Stimulated activated CD8-positive, alpha-beta memory T cell treated with anti-CD3 and anti-CD28 coated beads, Interleukin-7, amount 100 ng/mL, for 48 hours (primary cell): ENCODE data around the gene STPG1.

Experiments
- DNase-seq, 2 donors: peaks; one replicate each; pipeline ENCODE4 v3.0.0-alpha.2; 2020; ENCODE audit warnings: low read depth in 1 of 2; ENCODE audit errors: extremely low read depth in 1 of 2

STPG1 gene

DNA sequence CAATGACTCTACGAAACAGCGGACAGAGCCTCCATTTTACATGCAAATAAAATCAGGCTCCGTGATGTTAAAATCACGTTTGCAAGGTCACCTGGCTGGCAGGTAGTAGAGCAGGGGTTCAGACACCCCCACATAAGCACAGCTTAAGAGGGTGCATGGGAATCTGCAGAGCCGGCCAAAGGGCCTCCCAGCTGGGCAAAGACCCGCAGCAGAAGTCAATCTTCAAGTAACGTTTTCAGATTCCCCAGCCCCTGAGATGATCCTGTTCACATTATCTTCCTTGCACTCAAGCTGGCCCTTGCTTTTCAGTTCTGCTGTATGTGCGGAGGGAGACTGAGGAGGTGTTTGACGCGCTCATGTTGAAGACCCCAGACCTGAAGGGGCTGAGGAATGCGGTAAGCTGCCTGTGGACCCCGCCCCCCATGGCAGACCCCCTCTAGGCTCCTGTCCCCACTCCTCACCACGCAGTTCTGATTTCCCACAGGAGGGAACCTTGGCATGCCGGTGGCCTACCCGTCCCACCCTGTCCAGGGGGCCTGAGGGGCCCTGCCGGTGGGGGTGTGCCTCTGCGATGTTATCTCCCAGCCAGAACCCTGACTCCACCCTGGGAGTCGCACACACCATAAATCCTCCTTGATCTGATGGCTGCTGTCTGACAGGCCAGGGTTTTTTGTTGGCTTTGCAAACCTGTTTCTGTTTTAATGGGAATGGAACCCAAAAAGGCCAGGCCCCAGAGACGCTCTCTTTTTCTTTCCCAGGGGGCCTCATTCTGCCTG lies 66.2 kb downstream of the STPG1 start:
- DNase-seq = no peak

DNA sequence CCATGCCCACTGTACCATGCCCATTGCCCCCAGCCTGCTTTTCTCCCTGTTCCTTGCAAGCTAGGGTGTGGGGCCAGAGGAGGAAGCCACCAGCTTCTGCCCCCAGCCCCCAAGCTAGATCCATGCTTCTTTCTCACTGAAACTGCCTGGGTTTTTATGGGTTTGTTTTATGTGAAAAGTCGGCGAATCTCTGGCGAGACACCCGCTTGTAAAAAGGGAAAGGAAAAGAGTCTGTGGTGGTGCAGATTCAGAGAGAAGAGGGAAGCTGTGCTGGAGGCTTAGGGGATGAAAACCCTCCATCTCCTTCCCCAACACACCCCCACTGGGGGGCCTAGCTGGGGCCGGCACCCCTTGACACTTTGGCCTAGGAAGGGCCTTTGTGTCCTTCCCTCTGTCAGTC lies 68.2 kb downstream of the STPG1 start:
- no peak for DNase-seq

DNA sequence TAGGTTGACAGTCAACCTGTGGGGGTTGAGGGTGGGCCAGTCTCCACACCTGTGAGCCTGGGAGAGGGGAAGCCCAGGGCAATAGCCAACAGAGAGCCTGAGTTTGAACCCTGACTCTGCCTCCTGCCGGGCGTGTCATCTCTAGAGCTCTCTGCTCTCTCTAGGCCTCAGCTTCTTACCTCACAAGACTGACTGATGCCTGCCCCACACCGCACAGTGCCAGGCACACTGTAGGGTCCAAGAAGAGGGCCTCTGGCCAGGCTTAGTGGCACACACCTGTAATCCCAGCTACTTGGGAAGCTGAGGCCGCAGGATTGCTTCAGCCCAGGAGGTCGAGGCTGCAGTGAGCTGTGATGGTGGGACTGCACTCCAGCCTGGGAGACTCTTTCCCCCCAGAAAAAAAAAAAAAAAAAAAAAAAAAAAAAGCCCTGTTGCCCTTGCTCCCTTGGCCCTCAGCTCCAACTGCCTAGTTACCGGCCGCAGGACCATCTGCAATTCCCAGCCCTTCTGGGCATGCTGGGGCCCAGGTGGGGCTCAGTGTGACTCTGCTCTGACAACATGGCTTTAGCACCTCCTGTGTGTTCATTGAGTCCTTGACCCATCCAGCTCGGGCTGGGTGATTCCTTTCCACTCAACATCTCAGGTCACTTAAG lies 69.4 kb downstream of the STPG1 start:
- no peak for DNase-seq

DNA sequence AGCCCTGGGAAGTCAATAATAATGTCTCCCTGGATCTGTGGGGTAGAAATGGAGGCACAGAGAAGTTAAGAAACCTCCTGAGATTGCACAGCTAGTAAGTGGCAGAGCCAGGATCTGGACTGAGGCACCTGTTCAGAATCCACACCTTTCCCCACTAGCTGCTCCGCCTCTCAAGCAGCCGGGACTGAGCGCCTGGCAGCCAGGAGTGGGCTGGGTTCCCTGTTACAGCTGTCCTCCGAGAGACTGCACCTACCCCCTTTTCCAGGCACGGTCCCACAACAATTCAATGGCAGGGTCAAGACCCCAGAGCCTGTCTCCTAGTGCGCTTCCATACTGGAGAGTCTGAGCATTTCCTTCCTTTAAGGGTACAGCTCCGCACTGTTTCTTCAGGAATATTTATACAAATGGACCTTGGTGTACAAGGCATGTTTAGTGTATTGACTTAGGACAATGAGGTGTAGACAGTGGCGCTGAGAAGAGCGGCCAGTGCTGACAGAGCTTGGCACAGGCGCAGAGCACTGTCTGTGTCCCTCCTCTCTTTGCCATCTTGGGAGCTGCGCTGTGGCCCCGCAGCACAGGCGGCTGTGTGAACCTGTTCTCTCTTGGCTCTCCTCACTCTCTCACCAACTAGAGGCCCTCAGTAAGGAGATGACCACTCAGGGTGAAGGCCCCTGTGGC lies 70.0 kb downstream of the STPG1 start:
- DNase-seq = no peak

DNA sequence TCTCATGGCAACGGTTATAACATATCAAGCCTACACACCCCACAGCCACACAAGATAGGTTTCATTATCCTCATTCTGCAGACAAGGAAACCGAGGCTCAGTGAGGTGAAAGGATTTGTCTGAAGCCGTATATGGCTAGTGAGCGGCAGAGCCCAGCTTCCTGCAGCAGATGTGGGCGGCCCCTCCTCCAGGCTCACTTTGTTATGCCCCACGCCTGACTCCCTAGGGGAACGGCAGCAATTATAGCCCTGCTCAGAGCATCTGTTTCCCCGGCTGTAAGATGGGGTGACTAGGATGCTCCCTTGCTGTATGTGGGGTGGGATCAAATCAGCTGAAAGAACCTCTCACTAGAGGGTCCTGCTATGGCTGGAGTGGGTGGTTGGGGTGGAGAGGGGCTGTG lies 72.3 kb downstream of the STPG1 start:
- no peak for DNase-seq

DNA sequence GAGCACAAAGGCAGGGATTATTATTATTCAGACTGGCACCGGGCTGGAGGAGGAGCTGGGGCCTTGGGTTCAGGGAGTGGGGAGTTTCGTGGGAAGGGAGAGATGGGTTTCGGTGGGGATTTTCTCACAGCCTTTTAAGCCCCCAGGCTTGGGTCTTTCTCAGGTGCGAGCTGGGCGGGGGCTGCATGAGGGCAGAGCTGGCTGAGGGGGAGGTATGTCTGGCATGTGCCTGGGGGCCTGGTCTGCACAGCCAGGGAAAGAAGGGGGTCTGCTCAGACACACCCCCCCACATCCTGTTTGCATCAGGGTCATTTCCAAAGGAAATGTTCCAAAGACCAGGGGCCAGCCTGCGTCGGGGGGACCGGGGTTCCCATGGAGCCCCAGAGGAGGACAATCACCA lies 72.8 kb downstream of the STPG1 start:
- DNase-seq = no peak

DNA sequence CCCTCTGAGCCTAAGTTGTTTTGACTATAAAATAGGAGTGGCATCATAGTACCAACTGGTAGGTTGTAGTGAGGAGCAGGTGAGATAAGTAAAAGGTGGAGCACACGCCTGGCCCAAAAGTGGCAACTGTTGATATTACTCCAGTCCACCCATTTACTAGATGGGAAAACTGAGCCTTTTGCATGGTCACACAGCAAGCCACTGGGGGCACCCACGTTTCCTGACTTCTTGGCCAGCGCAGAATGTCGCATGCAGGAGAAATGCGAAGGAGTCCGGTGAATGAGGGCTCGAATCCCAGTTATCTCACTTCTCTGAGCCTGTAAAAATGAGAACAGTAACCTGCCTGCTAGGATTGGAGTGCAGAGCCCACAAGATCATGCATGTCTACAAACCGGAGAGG lies 73.6 kb downstream of the STPG1 start:
- DNase-seq = no peak

- DNase-seq = no peak
Observed at GRCh38 chr1:24338447-24338846, 75.1 kb downstream of the STPG1 start.

- no peak for DNase-seq
Observed at GRCh38 chr1:24337455-24337854, 76.1 kb downstream of the STPG1 start.

- DNase-seq = no peak
Observed at GRCh38 chr1:24336075-24336474, 77.5 kb downstream of the STPG1 start.

DNA sequence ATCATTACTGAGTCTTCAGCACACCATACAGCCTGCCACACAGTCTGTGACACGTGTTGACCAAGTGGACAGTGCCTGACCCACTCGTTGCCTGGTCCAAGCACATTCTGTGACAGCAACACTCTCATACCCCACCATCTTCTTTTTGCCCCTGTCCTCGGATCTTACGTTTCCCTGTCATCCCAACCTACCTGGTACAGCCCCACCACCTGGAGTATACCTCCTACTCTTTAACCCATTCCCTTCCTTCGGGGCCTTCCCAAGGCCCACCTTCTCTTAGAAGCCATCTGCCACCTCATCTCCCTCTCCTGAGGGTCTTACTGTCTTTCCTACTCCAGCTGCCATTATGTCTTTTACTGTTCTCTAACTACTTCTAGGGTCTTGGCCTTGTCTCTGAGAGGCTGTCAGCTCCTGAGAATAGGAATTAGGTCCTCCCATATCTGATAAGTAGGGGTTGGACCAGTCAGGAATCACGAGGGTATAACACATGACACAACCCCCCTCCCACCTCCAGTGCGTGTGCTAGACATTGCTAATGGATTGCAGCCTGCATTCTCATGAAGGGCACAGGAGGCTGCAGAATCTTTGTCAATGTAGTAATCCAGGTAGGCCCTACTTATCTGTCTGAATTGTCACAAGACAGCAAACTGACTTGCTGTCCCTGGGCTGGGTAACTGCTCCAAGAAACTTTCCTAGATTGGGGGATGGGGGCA lies 81.5 kb downstream of the STPG1 start:
- no peak for DNase-seq

DNA sequence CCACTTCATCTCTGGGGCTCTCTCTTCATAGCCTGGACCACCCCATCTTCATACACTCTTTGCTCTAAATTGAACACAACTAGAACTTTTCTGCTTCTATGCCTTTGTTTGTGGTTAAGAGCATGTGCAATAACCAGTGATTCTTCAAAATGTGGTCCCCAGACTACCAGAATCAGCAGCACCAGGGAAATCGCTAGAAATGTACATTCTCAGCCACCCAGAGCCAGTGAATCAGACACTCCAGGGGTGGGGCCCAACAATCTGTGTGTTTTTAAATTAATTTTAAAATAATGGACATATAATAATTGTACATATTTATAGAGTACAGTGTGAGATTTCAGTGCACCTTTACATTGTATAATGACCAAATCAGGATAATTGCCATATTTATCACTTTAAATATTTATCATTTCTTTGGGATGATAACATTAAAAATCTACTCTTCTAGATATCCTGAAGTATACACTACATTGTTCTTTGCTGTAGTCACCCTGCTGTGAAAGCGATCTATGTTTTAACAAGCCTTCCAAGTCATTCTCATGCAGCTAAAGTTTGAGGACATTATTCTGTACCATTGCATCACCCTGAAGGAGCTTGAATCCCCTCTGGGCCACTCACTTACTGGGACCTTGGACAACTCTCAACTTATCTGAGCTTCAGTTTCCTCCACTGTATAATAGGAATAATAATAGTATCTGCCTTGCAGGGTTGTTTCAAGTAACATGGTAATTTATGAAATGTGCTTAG lies 83.6 kb downstream of the STPG1 start:
- no peak for DNase-seq

- no peak for DNase-seq
Observed at GRCh38 chr1:24329331-24329730, 84.3 kb downstream of the STPG1 start.

- DNase-seq = no peak
Observed at GRCh38 chr1:24327891-24328290, 85.7 kb downstream of the STPG1 start.

DNA sequence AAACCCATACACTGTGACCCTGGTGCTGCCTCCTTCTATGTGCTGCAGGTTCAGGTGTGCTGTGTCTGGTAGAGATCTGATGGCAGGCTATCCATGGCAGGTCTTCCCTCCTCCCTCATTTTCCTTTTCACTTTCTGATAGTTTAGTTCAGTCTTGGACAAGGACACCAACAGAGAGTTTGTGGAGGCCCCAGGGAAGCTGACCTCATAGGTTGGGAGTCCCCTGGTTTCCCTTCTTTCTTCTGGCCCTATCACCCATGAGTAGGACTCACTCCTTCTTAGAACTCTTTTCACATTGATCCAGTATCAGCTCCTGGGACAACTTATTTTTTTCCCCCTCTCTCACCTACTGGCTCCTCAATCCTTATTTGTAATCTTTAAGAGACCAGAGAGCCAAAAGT lies 86.1 kb downstream of the STPG1 start:
- no peak for DNase-seq

DNA sequence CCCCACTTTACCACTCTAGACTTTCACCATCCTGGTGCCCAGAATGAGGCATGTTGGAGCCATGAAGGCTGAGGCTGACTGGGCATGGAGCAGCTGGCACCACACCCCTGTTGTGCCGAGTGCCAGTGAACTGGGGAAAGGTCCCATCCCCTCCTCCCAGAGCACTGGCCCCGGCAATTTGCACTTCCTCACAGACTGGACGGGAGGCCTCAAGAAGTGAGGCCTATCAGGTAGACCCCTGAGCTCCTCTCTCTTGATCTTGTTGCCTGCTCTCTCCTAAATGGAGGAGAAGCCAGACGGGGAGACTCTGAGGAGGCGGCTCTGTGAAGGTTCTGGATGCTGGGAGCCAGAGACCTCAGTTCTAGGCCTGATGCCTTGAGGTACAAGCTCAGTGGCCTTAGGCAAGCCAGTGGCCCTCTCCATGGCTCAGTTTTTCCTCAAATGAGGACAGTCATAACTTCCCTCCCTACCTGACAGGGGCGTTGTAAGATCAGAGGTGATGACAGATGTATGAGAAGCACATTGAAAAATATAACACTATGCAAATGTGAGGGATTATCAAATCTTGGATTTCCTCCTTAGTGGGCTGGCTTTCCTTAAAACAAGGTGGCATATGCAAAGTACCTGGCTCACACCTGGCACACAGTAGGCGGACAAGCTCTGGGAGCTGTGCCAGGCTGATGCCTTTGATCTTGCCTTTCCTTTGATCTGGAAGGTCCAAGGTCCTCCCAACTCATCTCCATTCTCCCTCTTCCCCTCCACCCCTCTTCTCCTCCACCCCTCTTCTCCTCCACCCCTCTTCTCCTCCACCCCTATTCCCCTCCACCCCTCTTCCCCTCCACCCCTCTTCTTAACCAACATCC lies 87.8 kb downstream of the STPG1 start:
- no peak for DNase-seq

GRCh38 chr1:24324903-24325302 lies 88.7 kb downstream of the STPG1 start:
- no peak for DNase-seq

DNA sequence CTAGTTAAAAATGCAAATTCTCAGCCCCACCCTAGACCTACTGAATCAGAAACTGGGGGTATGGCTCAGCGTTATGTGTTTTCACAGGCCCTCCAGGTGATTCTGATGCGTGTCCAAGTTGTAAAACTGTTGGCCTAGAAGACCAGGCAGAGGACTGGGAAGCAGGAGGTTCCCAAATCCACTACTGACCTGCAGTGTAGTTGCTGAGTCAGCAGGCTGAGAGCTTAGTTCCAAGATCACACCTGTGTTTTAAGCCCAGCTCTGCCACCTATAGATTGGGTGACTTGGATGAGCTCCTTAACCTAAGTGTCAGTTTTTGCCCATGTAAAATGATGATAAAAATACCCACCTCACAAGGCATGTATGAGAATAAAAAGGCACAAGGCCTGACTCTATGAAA lies 90.3 kb downstream of the STPG1 start:
- no peak for DNase-seq

- DNase-seq = no peak
Observed at GRCh38 chr1:24322470-24323177, 91.0 kb downstream of the STPG1 start.
